Epithelial cell of esophagus (primary cell): ENCODE measurements around the gene THSD4.
A peak's percentile ranks its signal among the peaks of the same experiment; 100 is the strongest.

Experiments used
- DNase-seq: peaks from one replicate; pipeline ENCODE4 v3.0.0; 2010; ENCODE audit warnings: low read depth
- H3K4me3 ChIP-seq: 2 replicates; pipeline ENCODE4 v1.5.1; 2011; ENCODE audit warnings: mild to moderate bottlenecking, low read length, control low read depth
- CTCF ChIP-seq: IDR thresholded peaks from 2 replicates; pipeline ENCODE4 v1.5.1; 2011; ENCODE audit warnings: low read depth, mild to moderate bottlenecking, low read length, control low read depth, inconsistent platforms; ENCODE audit not compliant: insufficient read depth; ENCODE audit errors: missing control alignments

THSD4 gene

GRCh38 chr15:71674354-71674753 lies 559.1 kb downstream of the THSD4 start:
- no peak for DNase-seq
- no peak overlapping the region for H3K4me3 ChIP-seq
- no peak for TF ChIP-seq CTCF

GRCh38 chr15:71677352-71677751 lies 562.1 kb downstream of the THSD4 start:
- no peak for TF ChIP-seq CTCF
- no peak overlapping the region for H3K4me3 ChIP-seq
- no peak for DNase-seq

- no peak for DNase-seq
- H3K4me3 ChIP-seq = no peak overlapping the region
- no peak for TF ChIP-seq CTCF
Measured at GRCh38 chr15:71677766-71678165, 562.5 kb downstream of the THSD4 start.

GRCh38 chr15:71678191-71678590 lies 562.9 kb downstream of the THSD4 start:
- no peak for DNase-seq
- H3K4me3 ChIP-seq = no peak overlapping the region
- TF ChIP-seq CTCF = no peak

- no peak for DNase-seq
- TF ChIP-seq CTCF = no peak
- no peak overlapping the region for H3K4me3 ChIP-seq
Measured at GRCh38 chr15:71678605-71679004, 563.3 kb downstream of the THSD4 start.

- peak; percentile 11 for DNase-seq
- TF ChIP-seq CTCF = no peak
- H3K4me3 ChIP-seq = no peak overlapping the region
Measured at GRCh38 chr15:71679223-71679792, 564.0 kb downstream of the THSD4 start.

- TF ChIP-seq CTCF = no peak
- DNase-seq = peak; percentile 80
- H3K4me3 ChIP-seq = no peak overlapping the region
Measured at GRCh38 chr15:71679793-71680353, 564.6 kb downstream of the THSD4 start.
